ENCODE measurements around the gene MAST4.

DNA sequence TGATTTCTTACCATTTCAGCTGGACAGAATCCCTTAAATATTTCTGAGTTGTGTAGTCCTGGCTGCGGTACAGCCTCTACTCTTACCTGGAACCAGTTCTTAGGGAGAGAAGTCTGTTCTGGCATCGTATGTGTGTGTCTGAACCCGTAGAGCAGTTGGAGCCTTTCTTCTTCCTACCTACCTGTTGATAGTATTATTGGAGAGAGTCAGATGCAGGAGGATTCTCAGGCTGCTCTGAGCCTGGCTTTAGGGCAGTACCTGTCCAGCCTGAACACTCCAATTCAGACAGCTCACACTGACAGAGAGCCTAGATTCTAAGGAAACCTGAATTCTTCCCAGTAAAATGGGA, 410.3 kb downstream of the MAST4 start:
- TF ChIP-seq, protein P1, sequence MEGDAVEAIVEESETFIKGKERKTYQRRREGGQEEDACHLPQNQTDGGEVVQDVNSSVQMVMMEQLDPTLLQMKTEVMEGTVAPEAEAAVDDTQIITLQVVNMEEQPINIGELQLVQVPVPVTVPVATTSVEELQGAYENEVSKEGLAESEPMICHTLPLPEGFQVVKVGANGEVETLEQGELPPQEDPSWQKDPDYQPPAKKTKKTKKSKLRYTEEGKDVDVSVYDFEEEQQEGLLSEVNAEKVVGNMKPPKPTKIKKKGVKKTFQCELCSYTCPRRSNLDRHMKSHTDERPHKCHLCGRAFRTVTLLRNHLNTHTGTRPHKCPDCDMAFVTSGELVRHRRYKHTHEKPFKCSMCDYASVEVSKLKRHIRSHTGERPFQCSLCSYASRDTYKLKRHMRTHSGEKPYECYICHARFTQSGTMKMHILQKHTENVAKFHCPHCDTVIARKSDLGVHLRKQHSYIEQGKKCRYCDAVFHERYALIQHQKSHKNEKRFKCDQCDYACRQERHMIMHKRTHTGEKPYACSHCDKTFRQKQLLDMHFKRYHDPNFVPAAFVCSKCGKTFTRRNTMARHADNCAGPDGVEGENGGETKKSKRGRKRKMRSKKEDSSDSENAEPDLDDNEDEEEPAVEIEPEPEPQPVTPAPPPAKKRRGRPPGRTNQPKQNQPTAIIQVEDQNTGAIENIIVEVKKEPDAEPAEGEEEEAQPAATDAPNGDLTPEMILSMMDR (IDR thresholded peaks at IDR 0.05), result no peak
- TF ChIP-seq POLR2A (IDR thresholded peaks at IDR 0.05), result no peak

Measured in gastroesophageal sphincter (tissue), 3 donors.